Activated CD4-positive, CD25-positive, alpha-beta regulatory T cell treated with anti-CD3 and anti-CD28 coated beads, Interleukin-2, amount 50 U/mL, for 24 hours (primary cell): ENCODE data around the gene PDLIM1.

Experiments
- ATAC-seq, 2 donors: fragments of 150-1000 bp; cut with Tn5 transposase; one replicate each; pipeline ENCODE4 v1.10.0; 2021; ENCODE audit warnings: mild to moderate bottlenecking in 1 of 2, moderate library complexity in 1 of 2

Gene PDLIM1

DNA sequence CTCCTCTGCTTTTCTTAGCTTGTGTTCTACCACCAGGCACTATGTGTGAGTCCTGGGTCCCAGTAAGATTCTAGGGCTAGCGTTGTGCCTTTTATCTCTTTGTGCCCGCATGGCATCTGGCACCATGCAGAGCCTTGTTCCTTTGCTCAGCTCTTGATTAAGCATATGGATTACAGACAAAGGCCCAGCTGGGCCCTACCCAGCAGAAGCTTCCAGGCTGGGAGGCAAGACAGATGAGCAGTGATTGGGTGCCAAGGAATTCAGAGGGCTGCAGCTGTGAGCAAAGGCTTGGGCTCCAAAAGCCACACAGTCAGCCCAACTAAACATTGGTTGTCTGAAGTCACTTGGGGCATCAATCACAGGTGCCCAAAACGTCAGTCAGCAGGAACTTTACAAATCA is 94.8 kb downstream of the PDLIM1 start:
- ATAC-seq, result no peak

DNA sequence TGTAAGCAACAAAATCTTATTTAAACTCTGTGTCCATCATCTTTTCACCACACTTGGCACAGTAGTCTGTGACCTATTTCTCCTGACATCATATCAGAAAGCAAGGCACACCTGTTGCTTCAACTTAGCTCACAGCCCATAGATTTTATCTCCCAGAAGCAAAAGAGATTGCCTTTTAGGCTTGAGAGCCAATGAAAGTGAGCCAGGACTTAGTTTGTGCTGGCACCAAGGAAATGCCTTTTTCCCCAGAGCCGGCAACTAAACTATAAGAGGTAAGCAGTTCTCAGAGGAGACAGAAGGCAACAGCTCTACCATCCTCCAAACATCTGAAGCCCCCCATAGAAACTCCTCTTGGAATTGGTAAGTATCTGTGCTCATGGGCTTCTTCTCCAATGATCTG is 96.9 kb downstream of the PDLIM1 start, which contains the start of gene ACSM6:
ACSM6 (plus strand) TSS at position 295 of the 400 bp plus-strand sequence. CDS start 248 bp downstream, outside the sequence.
- ATAC-seq, result no peak

DNA sequence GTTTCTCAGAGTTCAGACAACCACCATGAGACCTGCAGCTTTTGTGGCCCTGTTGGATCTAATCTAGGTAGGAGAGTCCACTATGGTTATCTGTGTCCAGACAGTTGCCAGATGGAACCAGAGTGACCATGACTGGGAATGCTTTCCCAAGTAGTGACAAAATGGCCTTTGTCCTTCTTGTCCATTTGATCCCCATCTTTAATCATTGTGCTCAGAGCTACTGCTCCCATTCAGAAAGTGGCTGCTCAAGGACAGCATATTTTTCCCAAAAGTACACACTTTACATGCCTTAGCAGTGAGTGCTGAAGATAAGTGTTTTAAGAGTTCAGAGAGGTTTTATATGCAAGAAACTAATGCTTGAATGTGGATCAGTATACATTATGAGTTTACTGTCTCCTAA is 102.2 kb downstream of the PDLIM1 start:
- ATAC-seq, result no peak

DNA sequence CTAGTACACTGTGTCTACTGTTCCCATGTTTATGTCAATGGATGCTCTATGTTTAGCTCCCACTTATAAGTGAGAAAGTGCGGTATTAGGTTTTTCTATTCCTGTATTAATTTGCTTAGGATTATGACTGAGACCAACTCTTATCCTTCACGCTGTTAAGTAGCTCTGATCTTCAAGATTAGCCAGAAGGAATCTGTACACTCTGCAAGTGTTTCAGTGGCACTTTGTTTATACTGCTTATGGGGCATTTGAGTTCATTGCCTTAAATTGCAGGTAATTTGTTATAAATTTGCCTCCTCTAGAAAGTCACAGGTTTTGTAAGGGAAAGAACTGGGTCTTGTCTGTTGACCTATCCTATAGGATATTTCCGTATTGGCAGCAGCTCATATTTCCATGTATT is 103.2 kb downstream of the PDLIM1 start:
- ATAC-seq, result no peak
